ENCODE measurements around the gene OSCP1. TPM values are rescaled to one million over a fixed set of nuclear protein-coding genes. Genes with fewer than 3 reads are reported as not detected.

OSCP1 gene
- total and polyA plus RNA-seq, 4 donors, result 16.9 to 31.4 (median 23.2) TPM

DNA sequence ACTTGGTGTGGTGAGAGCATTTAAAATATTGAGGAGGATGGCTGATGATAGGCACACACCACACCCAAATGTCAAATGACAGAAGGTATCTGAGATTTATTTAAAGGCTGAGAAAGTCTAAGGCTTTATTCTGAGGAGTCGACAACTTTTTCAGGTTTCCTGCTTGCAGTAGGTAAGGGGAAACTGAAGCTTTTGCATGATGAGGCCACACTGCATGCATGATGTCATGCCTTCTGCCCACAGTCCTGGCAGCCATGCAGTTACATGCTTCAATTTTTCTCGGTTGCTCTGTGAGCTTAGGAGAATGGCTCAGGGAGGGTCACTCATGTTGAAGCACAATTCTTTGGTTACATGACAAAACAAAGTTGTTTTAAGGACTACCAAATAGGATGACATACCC lies 7.0 kb downstream of the OSCP1 start:
- Histone ChIP-seq H3K9me3 (ENCODE audit: control insufficient read depth in 4 of 4, insufficient read depth in 3 of 4, low read length in 3 of 4) (no peaks in the 10 kb centered on the region), H3K4me3 (no peak overlapping the region), H3K4me1 (ENCODE audit: control insufficient read depth in 5 of 5, insufficient read depth in 5 of 5, low read length in 5 of 5) (no peaks in the 10 kb centered on the region), H3K27ac (ENCODE audit: low read depth in 1 of 2, low read length in 1 of 2) (no peak overlapping the region), H3K27me3 (ENCODE audit: control insufficient read depth in 3 of 3, insufficient read depth in 3 of 3, low read length in 2 of 3) (no peaks in the 10 kb centered on the region), H3K9ac (ENCODE audit: insufficient read depth in 1 of 2, low read length in 2 of 2) (no peak overlapping the region), H3K36me3 (ENCODE audit: control insufficient read depth in 4 of 4, insufficient read depth in 4 of 4, low read length in 4 of 4) (peaks cover 0 to 4% (median 0%) of the 10 kb centered on the region in 4 donors)
- TF ChIP-seq, protein P1, sequence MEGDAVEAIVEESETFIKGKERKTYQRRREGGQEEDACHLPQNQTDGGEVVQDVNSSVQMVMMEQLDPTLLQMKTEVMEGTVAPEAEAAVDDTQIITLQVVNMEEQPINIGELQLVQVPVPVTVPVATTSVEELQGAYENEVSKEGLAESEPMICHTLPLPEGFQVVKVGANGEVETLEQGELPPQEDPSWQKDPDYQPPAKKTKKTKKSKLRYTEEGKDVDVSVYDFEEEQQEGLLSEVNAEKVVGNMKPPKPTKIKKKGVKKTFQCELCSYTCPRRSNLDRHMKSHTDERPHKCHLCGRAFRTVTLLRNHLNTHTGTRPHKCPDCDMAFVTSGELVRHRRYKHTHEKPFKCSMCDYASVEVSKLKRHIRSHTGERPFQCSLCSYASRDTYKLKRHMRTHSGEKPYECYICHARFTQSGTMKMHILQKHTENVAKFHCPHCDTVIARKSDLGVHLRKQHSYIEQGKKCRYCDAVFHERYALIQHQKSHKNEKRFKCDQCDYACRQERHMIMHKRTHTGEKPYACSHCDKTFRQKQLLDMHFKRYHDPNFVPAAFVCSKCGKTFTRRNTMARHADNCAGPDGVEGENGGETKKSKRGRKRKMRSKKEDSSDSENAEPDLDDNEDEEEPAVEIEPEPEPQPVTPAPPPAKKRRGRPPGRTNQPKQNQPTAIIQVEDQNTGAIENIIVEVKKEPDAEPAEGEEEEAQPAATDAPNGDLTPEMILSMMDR (IDR thresholded peaks at IDR 0.05; ENCODE audit: control extremely low read depth, extremely low read depth), result no peak
- 75 to 82% methylated on average over 2 of the region's 2 CpGs for WGBS, 2 donors
- ATAC-seq (ENCODE audit: insufficient read depth, low FRiP score) (no peak), DNase-seq (no peak)

DNA sequence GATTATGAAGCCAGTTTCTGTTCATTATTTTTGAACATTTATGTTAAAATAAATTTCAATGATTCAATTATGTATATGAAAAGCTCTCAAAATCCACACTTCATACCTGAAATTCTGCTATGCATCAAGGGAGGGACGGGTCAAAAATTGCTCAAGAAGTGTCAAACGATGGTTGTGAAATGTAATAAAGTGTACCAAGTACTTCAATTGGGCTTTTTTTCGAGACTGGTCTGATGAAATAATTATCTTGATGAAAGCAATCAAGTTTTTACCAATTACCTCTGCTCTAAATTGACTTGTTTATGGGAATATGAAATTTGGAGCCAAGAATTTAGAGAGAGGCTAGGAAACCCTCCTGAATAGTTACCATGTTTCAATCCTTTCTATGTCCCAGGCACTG lies 7.9 kb downstream of the OSCP1 start:
- TF ChIP-seq, protein P1 (IDR thresholded peaks at IDR 0.05; ENCODE audit: control extremely low read depth, extremely low read depth), result no peak

DNA sequence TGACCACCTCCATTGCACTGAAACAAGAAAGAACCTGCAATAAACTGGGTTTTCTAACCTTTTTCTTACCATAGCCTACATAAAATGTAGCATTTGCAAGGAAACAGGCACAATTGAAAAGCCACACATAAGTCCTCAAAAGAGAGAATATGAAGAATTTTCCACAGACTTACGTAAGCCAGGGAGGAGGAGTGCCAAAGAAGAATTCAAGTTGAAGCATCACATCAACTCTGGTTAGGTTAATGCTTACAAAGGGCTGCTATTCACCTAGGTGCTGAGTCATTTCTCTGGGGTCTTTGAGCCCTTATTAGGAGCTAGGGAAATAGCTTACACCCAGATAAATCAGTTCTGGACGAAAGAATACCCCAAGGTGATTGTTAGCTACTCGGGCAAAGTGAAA lies 9.6 kb downstream of the OSCP1 start:
- WGBS, 2 donors, result 88 to 91% methylated on average over 3 of the region's 3 CpGs
- no peaks in the 10 kb centered on the region for H3K27me3 ChIP-seq (ENCODE audit: control insufficient read depth in 3 of 3, insufficient read depth in 3 of 3, low read length in 2 of 3)
- no peaks in the 10 kb centered on the region for H3K9me3 ChIP-seq (ENCODE audit: control insufficient read depth in 4 of 4, insufficient read depth in 3 of 4, low read length in 3 of 4)
- H3K9ac ChIP-seq (ENCODE audit: insufficient read depth in 1 of 2, low read length in 2 of 2), result no peak overlapping the region
- no peak overlapping the region for H3K27ac ChIP-seq (ENCODE audit: low read depth in 1 of 2, low read length in 1 of 2)
- no peak overlapping the region for H3K4me3 ChIP-seq
- TF ChIP-seq, protein P1 (IDR thresholded peaks at IDR 0.05; ENCODE audit: control extremely low read depth, extremely low read depth), result no peak
- no peaks in the 10 kb centered on the region for H3K4me1 ChIP-seq (ENCODE audit: control insufficient read depth in 5 of 5, insufficient read depth in 5 of 5, low read length in 5 of 5)
- ATAC-seq (ENCODE audit: insufficient read depth, low FRiP score) (no peak), DNase-seq (no peak)
- H3K36me3 ChIP-seq (ENCODE audit: control insufficient read depth in 4 of 4, insufficient read depth in 4 of 4, low read length in 4 of 4), result peaks cover 0 to 9% (median 2%) of the 10 kb centered on the region in 4 donors

More for the DNA sequence above, 7.9 kb downstream of the OSCP1 start:
- WGBS, 2 donors, result 28 to 55% methylated on average over 3 of the region's 3 CpGs
- no peaks in the 10 kb centered on the region for H3K27me3 ChIP-seq (ENCODE audit: control insufficient read depth in 3 of 3, insufficient read depth in 3 of 3, low read length in 2 of 3)
- no peak overlapping the region for H3K4me3 ChIP-seq
- no peak overlapping the region for H3K9ac ChIP-seq (ENCODE audit: insufficient read depth in 1 of 2, low read length in 2 of 2)
- DNase-seq (no peak), ATAC-seq (ENCODE audit: insufficient read depth, low FRiP score) (no peak)
- H3K27ac ChIP-seq (ENCODE audit: low read depth in 1 of 2, low read length in 1 of 2), result no peak overlapping the region
- no peaks in the 10 kb centered on the region for H3K4me1 ChIP-seq (ENCODE audit: control insufficient read depth in 5 of 5, insufficient read depth in 5 of 5, low read length in 5 of 5)
- no peaks in the 10 kb centered on the region for H3K9me3 ChIP-seq (ENCODE audit: control insufficient read depth in 4 of 4, insufficient read depth in 3 of 4, low read length in 3 of 4)
- H3K36me3 ChIP-seq (ENCODE audit: control insufficient read depth in 4 of 4, insufficient read depth in 4 of 4, low read length in 4 of 4), result peaks cover 0 to 9% (median 0%) of the 10 kb centered on the region in 4 donors

DNA sequence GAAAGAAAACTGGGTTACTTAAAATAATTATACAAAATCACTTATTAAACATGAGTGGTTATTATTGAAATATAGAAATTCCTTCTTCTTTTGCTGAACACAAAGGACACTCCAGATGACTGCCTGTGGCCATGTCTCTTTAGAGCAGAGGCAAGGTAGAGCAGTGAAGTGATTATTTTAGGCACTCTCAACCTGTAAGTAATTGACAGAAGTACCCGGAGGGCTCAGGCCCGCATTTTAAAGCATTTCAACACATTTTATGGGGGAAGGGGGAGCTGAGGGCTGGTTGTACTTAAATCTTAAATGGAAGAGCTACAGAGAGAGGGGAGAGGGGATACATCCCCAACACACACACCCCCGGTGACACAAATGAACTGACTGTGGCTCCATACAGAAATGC lies 10.2 kb downstream of the OSCP1 start:
- TF ChIP-seq, protein P1 (IDR thresholded peaks at IDR 0.05; ENCODE audit: control extremely low read depth, extremely low read depth), result no peak
- Histone ChIP-seq H3K9me3 (ENCODE audit: control insufficient read depth in 4 of 4, insufficient read depth in 3 of 4, low read length in 3 of 4) (no peaks in the 10 kb centered on the region), H3K9ac (ENCODE audit: insufficient read depth in 1 of 2, low read length in 2 of 2) (no peak overlapping the region), H3K4me3 (no peak overlapping the region), H3K27ac (ENCODE audit: low read depth in 1 of 2, low read length in 1 of 2) (no peak overlapping the region), H3K27me3 (ENCODE audit: control insufficient read depth in 3 of 3, insufficient read depth in 3 of 3, low read length in 2 of 3) (no peaks in the 10 kb centered on the region), H3K4me1 (ENCODE audit: control insufficient read depth in 5 of 5, insufficient read depth in 5 of 5, low read length in 5 of 5) (no peaks in the 10 kb centered on the region), H3K36me3 (ENCODE audit: control insufficient read depth in 4 of 4, insufficient read depth in 4 of 4, low read length in 4 of 4) (peaks cover 0 to 9% (median 2%) of the 10 kb centered on the region in 4 donors)
- ATAC-seq (ENCODE audit: insufficient read depth, low FRiP score) (no peak), DNase-seq (no peak)
- 67 to 75% methylated on average over 3 of the region's 3 CpGs for WGBS, 2 donors
